Adrenal gland (tissue), 5 donors: ENCODE data around the gene ALDOB.

ENCODE experiments used
- CTCF ChIP-seq, 6 experiments: fragments of 450-650 bp in 4 of 6; fragments of 200-600 bp in 2 of 6; sonication (generic) in 1 of 6; IDR thresholded peaks; 1 replicate in 5 of 6; 2 replicates in 1 of 6; pipeline versions ENCODE4 v1.5.1 to v1.8.0; 2016 to 2021; ENCODE audit warnings: antibody characterized with exemption in 6 of 6, mild to moderate bottlenecking in 2 of 6, moderate library complexity in 1 of 6
- POLR2A ChIP-seq, 2 donors: fragments of 450-650 bp; IDR thresholded peaks; one replicate each; pipeline ENCODE4 v1.6.1; 2017; ENCODE audit warnings: antibody characterized with exemption in 2 of 2, mild to moderate bottlenecking in 2 of 2, moderate library complexity in 1 of 2
- donor health status: DM: no; HTN: no; CAD: no.

- no peak for TF ChIP-seq CTCF (IDR thresholded peaks at IDR 0.05)
- TF ChIP-seq POLR2A (IDR thresholded peaks at IDR 0.05) = no peak
Measured at GRCh38 chr9:101453776-101454570, 18.4 kb upstream of the ALDOB start.
